Thyroid gland (tissue), 4 donors: ENCODE measurements around the gene UBASH3A. TPM values are rescaled to one million over a fixed set of nuclear protein-coding genes. Genes with fewer than 3 reads are reported as not detected.
A peak's percentile ranks its signal among the peaks of the same experiment; 100 is the strongest.

Experiments
- DNase-seq, 2 donors: peaks; one replicate each; pipeline ENCODE4 v3.0.0-alpha.2; 2019
- H3K27ac ChIP-seq, 3 donors: fragments of 200-600 bp; sonication (generic); 1 replicate in 2 of 3; 2 replicates in 1 of 3; pipeline ENCODE4 v1.5.1; 2016 to 2019; ENCODE audit warnings: mild to moderate bottlenecking in 1 of 3, moderate library complexity in 1 of 3
- H3K27me3 ChIP-seq: fragments of 200-600 bp; sonication (generic); one replicate; pipeline ENCODE4 v1.5.1; 2019
- H3K36me3 ChIP-seq, 2 donors: fragments of 200-600 bp; sonication (generic); one replicate each; pipeline ENCODE4 v1.5.1; 2016 to 2019
- H3K4me1 ChIP-seq, 2 donors: fragments of 200-600 bp; sonication (generic); one replicate each; pipeline ENCODE4 v1.5.1; 2017 to 2019
- H3K4me3 ChIP-seq, 3 donors: fragments of 200-600 bp; sonication (generic); replicated peaks in 1 of 3; 1 replicate in 2 of 3; 2 replicates in 1 of 3; pipeline ENCODE4 v1.5.1; 2016; ENCODE audit warnings: mild to moderate bottlenecking in 1 of 3
- H3K9me3 ChIP-seq: fragments of 200-600 bp; sonication (generic); one replicate; pipeline ENCODE4 v1.5.1; 2017
- CTCF ChIP-seq, 6 experiments: fragments of 200-600 bp in 3 of 6; fragments of 450-650 bp in 3 of 6; sonication (generic) in 3 of 6; IDR thresholded peaks; one replicate each; pipeline ENCODE4 v1.5.1; 2016 to 2019; ENCODE audit warnings: antibody characterized with exemption in 6 of 6, mild to moderate bottlenecking in 2 of 6, inconsistent platforms in 1 of 6, moderate library complexity in 1 of 6
- POLR2A ChIP-seq, 2 donors: fragments of 450-650 bp; IDR thresholded peaks; one replicate each; pipeline ENCODE4 v1.6.1; 2017; ENCODE audit warnings: antibody characterized with exemption in 2 of 2, mild to moderate bottlenecking in 2 of 2, moderate library complexity in 1 of 2
- WGBS, 2 donors: methylation state at CpG; one replicate each; pipeline ENCODE4 v1.1.5; 2017; 5-methylcytosine and 5-hydroxymethylcytosine counted together
- intact Hi-C: fragments of 100-400 bp; cut with DNase I; formaldehyde crosslinking; loops from one replicate; pipeline ENCODE4 v1.15.1; 2023
- total RNA-seq, 4 donors: library from RNA; depleted of rRNA; stranded (reverse); fragments of >200 nt; gene quantifications; one replicate each; pipeline ENCODE4 v1.2.3, GENCODE V29; 2016

The UBASH3A gene
- total RNA-seq, 4 donors from 2014 or later, result 0.54 to 1.3 (median 0.81) TPM; not detected in 1

DNA sequence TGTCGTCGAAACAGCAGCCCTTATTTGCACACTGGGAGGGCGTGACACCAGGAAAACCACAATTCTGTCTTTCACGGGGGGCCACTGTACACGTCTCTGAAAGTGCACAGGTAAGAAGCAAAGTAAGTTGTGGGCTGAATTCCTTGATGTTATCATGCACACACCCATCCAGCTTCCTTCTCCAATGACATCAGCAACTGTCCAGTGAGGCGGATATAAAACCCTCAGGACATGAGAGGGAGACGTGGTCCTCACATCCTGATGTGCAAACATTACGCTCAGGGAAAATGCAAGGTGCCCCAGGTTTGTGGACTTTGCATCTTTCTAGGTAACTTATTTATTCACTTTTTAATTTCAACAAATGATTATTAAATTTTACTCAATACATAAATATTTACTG, 40.4 kb upstream of the UBASH3A start:
- intact Hi-C loops, result no loop called here

DNA sequence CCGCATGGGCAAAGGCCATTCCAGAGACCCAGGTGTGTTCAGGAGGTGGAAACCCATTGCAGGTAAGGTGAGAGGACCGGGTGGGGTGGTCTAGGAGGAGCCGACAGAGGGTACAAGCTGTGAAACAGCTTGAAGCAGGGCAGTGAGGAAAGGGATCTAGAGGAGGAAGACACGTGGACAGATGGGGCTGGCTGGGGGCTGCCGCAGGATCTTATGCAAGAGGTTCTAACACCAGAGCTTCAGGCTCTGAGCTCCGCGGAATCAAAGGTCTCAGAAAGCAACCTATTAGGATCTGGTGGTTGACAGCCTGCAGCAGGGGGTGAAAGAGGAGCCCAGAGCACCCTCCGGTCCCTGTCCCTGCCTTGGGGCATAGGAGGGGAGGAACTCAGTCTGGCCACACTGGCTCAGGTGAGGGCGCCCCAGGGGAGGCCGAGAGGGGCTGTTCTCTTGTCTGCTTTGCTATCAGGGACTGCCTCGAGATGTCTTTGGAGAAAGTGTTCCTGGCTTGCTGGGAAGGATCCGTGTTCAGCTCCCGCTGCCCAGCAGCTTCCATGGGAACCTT, 39.3 kb upstream of the UBASH3A start:
- no peak overlapping the region for H3K27ac ChIP-seq
- no peak for TF ChIP-seq POLR2A (IDR thresholded peaks at IDR 0.05)
- no peak for TF ChIP-seq CTCF (IDR thresholded peaks at IDR 0.05)
- no peaks in the 10 kb centered on the region for H3K36me3 ChIP-seq
- H3K9me3 ChIP-seq, result no peaks in the 10 kb centered on the region
- H3K27me3 ChIP-seq, result no peaks in the 10 kb centered on the region
- intact Hi-C loops, result no loop called here
- no peak for DNase-seq
- H3K4me3 ChIP-seq, result no peak overlapping the region
- peaks cover 8 to 14% of the 10 kb centered on the region in 2 donors for H3K4me1 ChIP-seq
- 81 to 87% methylated on average over 9 to 13 of the region's 13 CpGs for WGBS, 2 donors

More for the DNA sequence above, 40.4 kb upstream of the UBASH3A start:
- no peaks in the 10 kb centered on the region for H3K27me3 ChIP-seq
- TF ChIP-seq POLR2A (IDR thresholded peaks at IDR 0.05) (no peak), CTCF (IDR thresholded peaks at IDR 0.05) (no peak)
- H3K36me3 ChIP-seq, result no peaks in the 10 kb centered on the region
- 77 to 78% methylated on average over 8 of the region's 8 CpGs for WGBS, 2 donors
- no peaks in the 10 kb centered on the region for H3K9me3 ChIP-seq
- peaks cover 8 to 14% of the 10 kb centered on the region in 2 donors for H3K4me1 ChIP-seq
- H3K27ac ChIP-seq, result peak overlapping the region in 2 of 3 donors; percentile 20 to 43
- H3K4me3 ChIP-seq, result no peak overlapping the region
- no peak for DNase-seq

GRCh38 chr21:42365770-42366169, 37.9 kb upstream of the UBASH3A start:
- 77 to 96% methylated on average over 2 to 3 of the region's 6 CpGs for WGBS, 2 donors
- TF ChIP-seq CTCF (IDR thresholded peaks at IDR 0.05), result no peak
- TF ChIP-seq POLR2A (IDR thresholded peaks at IDR 0.05), result no peak
- no peaks in the 10 kb centered on the region for H3K27me3 ChIP-seq

GRCh38 chr21:42366292-42367010, 37.3 kb upstream of the UBASH3A start, which contains the start of gene TFF1:
TFF1 (minus strand) TSS chr21:42366535; CDS start chr21:42366495, 40 bp downstream.
- DNase-seq, result no peak
- intact Hi-C loops, result no loop called here
- 84 to 96% methylated on average over 16 to 18 of the region's 19 CpGs for WGBS, 2 donors
- TF ChIP-seq POLR2A (IDR thresholded peaks at IDR 0.05) (no peak), CTCF (IDR thresholded peaks at IDR 0.05) (no peak)
- no peaks in the 10 kb centered on the region for H3K9me3 ChIP-seq
- H3K27ac ChIP-seq, result no peak within 1 kb of the TSS
- H3K4me1 ChIP-seq, result peaks cover 8 to 14% of the 10 kb centered on the region in 2 donors
- no peaks in the 10 kb centered on the region for H3K27me3 ChIP-seq
- no peaks in the 10 kb centered on the region for H3K36me3 ChIP-seq
- H3K4me3 ChIP-seq, result no peak within 1 kb of the TSS

More at GRCh38 chr21:42365770-42366169, 37.9 kb upstream of the UBASH3A start:
- intact Hi-C loops, result no loop called here
- Histone ChIP-seq H3K4me3 (no peak overlapping the region), H3K27ac (no peak overlapping the region), H3K36me3 (no peaks in the 10 kb centered on the region), H3K4me1 (peaks cover 8 to 14% of the 10 kb centered on the region in 2 donors), H3K9me3 (no peaks in the 10 kb centered on the region)
- DNase-seq, result no peak
